ENCODE data around the gene ATG9B. TPM values are rescaled to one million over a fixed set of nuclear protein-coding genes. Genes with fewer than 3 reads are reported as not detected.

ATG9B gene
- polyA plus RNA-seq, 1 donor from 2014 or later: 11.2 TPM

Other genes starting within 250 kb of the ATG9B start
- gene TMEM176B, start 224.1 kb downstream of the ATG9B start, polyA plus RNA-seq: 2.4 TPM
- not detected for gene TMEM176A, start 223.7 kb downstream of the ATG9B start, polyA plus RNA-seq
- 0.11 TPM for gene AOC1, start 172.0 kb downstream of the ATG9B start, polyA plus RNA-seq
- gene KCNH2, start 46.2 kb downstream of the ATG9B start, polyA plus RNA-seq: 2.5 TPM
- gene NOS3, start 33.5 kb downstream of the ATG9B start, polyA plus RNA-seq: 2.0 TPM
- 21.6 TPM for gene ABCB8, start 4.0 kb upstream of the ATG9B start, polyA plus RNA-seq
- not detected for gene ASIC3, start 24.0 kb upstream of the ATG9B start, polyA plus RNA-seq
- gene CDK5, start 33.4 kb upstream of the ATG9B start, polyA plus RNA-seq: 11.4 TPM
- 17.8 TPM for gene SLC4A2, start 35.1 kb upstream of the ATG9B start, polyA plus RNA-seq
- gene FASTK, start 56.3 kb upstream of the ATG9B start, polyA plus RNA-seq: 55.4 TPM
- 72.6 TPM for gene TMUB1, start 59.0 kb upstream of the ATG9B start, polyA plus RNA-seq
- 3.5 TPM for gene AGAP3, start 62.0 kb upstream of the ATG9B start, polyA plus RNA-seq
- not detected for gene GBX1, start 143.2 kb upstream of the ATG9B start, polyA plus RNA-seq
- not detected for gene ASB10, start 162.8 kb upstream of the ATG9B start, polyA plus RNA-seq
- not detected for gene H2BK1, start 186.0 kb upstream of the ATG9B start, polyA plus RNA-seq
- gene ABCF2, start 202.7 kb upstream of the ATG9B start, polyA plus RNA-seq: 34.2 TPM
- gene CHPF2, start 208.0 kb upstream of the ATG9B start, polyA plus RNA-seq: 25.4 TPM
- gene SMARCD3, start 224.2 kb upstream of the ATG9B start, polyA plus RNA-seq: 1.1 TPM

All from IgD-negative memory B cell (primary cell).